Stimulated activated CD8-positive, alpha-beta memory T cell treated with anti-CD3 and anti-CD28 coated beads, Interleukin-4, amount 100 ng/mL, for 1 hour (primary cell): ENCODE data around the gene SLC37A4.
"Not testable (repeated sequence)": the region's sequence is repeated elsewhere in the genome, so short reads cannot be mapped to it uniquely, and the experiment has no call there.

Experiments used
- DNase-seq, 2 donors: peaks; one replicate each; pipeline ENCODE4 v3.0.0-alpha.2; 2020; ENCODE audit warnings: low read depth in 2 of 2, low spot score in 1 of 2

Gene SLC37A4

GRCh38 chr11:119018074-119018938 lies 12.4 kb downstream of the SLC37A4 start, which contains the start of the genes RPS25 and TRAPPC4:
TSS of gene RPS25 (minus strand) at chr11:119018343. CDS start at chr11:119018284, 59 bp downstream.
TSS of gene TRAPPC4 (plus strand) at chr11:119018766. CDS start at chr11:119018796, 30 bp downstream.
- DNase-seq, result peak; percentile 86 to 90

- DNase-seq, result not testable (repeated sequence)
Observed at GRCh38 chr11:119017377-119017776, 13.3 kb downstream of the SLC37A4 start.

- no peak for DNase-seq
Observed at GRCh38 chr11:119016216-119017009, 14.3 kb downstream of the SLC37A4 start.

DNA sequence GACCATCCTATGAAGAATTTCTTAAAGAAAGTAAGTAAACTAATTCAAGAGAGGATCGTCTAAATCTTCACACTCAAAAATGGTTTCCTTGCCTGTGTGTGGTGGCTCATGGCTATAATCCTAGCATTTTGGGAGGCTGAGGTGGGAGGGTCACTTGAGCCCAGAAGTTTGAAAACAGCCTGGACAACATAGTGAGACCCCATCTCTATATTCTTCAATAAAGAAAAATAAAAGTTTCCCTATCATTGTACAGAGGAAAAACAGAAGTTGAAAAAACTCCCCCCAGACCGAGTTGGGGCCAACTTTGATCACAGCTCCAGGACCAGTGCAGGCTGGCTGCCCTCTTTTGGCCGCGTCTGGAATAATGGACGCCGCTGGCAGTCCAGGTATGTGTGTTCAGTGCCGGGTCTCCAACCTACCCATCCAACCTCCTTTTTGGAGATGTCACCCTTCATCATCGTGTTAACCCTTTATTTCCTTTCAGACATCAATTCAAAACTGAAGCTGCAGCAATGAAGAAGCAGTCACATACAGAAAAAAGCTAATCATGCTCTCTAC lies 15.5 kb downstream of the SLC37A4 start:
- DNase-seq, result no peak

GRCh38 chr11:119014209-119014924 lies 16.3 kb downstream of the SLC37A4 start:
- no peak for DNase-seq

DNA sequence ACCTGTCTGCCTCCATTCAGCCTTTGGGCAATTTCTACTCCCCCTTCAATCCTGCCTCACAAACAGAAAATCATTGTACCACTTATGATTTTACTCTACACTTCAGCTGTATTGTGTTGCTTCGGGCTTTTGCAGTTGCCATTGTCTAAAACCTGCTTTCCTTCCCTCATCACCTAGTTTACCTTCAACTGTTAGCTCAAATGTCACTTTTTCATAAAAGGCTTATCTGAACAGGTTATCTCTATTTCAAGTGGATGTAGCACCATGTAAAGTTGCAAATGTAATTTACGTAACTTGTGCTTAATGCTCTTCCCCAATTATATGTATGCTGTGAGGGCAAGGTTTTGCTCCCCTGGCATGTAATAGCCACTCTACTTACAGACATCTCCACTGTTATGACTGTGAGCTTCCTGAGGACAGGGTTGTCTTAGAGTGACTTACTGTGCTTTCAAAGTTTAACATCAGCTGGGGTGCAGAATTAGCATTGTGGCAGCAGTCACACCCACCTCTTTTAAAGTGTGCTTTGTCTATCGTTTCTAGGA lies 18.0 kb downstream of the SLC37A4 start:
- DNase-seq, result no peak

DNA sequence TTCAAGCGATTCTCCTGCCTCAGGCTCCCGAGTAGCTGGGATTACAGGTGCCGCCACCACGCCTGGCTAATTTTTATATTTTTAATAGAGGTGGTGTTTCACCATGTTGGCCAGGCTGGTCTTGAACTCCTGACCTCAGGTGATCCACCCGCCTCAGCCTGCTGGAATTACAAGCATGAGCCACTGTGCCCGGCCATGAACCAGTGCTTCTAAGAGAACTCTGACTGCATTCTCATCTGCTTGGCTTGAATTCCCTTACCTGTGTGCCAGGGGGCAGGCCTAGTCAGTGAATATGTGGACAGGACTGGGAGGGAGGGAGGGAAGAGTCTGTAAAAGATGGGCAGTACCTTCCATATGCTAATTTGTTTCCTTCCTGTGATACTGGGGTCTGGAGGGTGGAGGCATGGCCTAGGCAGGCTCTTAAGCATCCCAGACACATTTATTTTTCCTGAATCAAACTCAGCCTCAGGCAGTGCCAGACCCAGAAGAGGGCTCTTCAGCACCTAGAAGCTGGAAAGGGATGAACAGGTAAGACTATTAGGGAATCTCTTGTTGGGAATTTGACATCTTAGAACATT lies 19.1 kb downstream of the SLC37A4 start:
- DNase-seq, result no peak

DNA sequence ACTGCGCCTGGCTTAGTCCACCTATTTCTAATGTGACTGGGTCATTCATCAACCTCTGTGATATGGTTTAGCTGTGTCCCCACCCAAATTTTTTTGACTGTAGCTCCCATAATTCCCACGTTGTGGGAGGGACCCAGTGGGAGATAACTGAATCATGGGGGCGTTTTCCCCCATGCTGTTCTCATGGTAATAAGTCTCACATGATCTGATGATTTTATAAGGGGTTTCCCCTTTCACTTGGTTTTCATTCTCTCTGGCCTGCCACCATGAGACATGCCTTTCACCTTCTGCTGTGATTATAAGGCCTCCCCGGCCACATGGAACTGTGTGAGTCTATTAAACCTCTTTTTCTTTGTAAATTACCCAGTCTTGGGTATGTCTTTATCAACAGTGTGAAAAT lies 24.0 kb downstream of the SLC37A4 start:
- no peak for DNase-seq

DNA sequence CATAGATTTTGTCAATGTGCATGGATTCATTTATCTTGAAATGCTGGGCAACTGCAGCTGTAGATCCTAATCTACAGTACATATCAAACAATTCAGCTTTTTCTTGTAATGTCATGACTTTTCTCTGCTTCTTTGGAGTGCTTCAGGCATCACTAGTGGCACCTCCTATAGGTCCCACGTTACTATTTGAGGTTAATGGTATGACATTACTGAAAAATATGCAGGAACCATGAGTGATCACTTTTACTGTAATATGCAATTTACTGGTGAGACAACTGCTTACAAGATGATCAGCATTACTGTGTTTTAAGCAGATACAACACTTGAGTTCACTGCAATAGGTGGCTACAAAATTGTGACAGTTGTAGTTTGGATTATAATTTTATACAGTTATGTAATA lies 29.8 kb downstream of the SLC37A4 start:
- DNase-seq, result no peak

DNA sequence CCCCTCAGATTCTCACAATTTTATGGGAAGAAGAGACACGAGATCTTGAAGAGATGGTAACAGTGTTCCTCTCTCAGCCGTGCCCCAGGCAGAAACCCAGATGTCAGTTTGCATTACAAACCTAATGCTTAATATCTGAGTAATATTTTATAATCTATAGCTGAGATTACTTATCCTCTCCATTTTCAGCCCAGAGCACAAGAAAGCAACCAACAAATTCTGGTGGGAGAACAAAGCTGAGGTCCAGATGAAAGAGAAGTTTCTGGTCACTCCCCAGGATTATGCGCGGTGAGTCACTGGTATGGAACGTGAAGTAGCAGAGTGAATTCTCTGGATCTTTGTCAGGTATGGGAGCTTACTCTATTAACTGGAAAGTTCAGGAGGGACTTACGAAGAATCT lies 31.9 kb downstream of the SLC37A4 start:
- no peak for DNase-seq

DNA sequence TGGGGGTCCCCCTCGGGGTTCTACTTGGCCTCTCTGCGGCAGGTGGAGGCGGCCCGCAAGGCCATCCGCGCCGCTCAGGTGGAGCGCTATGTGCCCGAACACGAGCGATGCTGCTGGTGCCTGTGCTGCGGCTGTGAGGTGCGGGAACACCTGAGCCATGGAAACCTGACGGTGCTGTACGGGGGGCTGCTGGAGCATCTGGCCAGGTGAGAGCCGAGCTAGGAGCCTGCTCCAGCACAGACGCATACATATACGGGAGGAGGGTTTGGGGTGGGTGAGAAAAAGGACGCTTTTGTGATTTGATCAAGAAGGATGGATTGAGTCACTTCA lies 32.3 kb downstream of the SLC37A4 start:
- no peak for DNase-seq

GRCh38 chr11:118997627-118998387 lies 32.9 kb downstream of the SLC37A4 start, which contains the start of gene CENATAC:
TSS of gene CENATAC (plus strand) at chr11:118998138. CDS start at chr11:118998198, 60 bp downstream.
- DNase-seq, result peak; percentile 80 to 89

DNA sequence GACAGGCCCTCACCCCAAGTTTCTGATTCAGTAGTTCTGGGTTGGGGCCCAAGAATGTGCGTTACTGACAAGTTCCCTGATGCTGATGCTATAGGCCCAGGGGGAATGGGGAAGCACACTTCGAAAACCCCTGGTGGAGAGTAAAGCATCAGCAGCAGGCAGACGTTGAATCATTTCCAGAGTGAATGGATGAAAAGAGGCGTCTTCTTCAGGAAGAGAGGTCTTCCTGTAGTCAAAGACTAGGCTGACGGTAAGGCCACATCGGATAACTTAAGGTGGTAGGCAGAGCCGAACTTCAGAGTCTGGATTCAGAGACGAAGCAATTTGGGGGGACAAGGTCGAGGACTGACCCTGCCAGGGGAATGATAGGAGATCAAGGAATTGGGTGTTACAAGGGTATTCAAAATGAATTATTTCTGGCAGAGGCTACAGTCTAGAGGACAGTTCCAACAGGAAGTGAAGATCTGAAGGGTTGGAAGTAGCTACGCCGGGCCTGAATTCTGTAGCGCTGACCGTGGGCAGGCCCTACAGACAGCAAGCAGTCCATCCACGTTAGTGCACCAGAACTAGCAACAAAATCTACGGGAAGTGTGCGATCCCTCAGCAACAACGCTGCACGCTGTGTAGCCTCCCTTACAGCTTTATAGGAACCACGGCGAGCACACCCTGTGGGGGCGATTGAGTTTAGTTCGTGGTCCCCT lies 33.6 kb downstream of the SLC37A4 start:
- no peak for DNase-seq

DNA sequence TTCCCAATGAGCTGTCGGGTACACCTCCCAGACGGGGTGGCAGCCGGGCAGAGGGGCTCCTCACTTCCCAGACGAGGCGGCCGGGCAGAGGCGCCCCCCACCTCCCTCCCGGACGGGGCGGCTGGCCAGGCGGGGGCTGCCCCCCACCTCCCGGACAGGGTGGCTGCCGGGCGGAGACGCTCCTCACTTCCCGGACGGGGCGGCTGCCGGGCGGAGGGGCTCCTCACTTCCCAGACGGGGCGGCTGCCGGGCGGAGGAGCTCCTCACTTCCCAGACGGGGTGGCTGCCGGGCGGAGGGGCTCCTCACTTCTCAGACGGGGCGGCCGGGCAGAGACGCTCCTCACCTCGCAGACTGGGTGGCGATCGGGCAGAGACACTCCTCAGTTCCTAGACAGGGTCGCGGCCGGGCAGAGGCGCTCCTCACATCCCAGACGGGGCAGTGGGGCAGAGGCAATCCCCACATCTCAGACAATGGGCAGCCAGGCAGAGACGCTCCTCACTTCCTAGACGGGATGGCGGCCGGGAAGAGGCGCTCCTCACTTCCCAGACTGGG lies 39.1 kb downstream of the SLC37A4 start:
- DNase-seq, result not testable (repeated sequence)

- no peak for DNase-seq
Observed at GRCh38 chr11:118988280-118988679, 42.4 kb downstream of the SLC37A4 start.

- DNase-seq, result no peak
Observed at GRCh38 chr11:118984825-118985224, 45.9 kb downstream of the SLC37A4 start.

DNA sequence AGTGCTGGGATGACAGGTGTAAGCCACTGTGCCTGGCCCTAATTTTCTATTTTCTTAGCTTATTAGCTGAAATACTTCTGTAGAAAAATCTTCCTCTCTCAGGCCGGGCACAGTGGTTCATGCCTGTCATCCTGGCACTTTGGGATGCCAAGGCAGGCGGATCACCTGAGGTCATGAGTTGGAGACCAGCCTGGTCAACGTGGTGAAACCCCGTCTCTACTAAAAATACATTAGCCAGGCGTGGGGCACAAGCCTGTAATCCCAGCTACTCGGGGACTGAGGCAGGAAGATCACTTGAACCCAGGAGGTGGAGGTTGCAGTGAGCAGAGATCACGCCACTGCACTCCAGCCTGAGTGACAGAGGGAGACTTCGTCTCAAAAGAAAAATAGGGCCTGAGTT lies 46.3 kb downstream of the SLC37A4 start:
- DNase-seq, result not testable (repeated sequence)

GRCh38 chr11:118980191-118980881 lies 50.3 kb downstream of the SLC37A4 start:
- DNase-seq, result no peak
